ENCODE measurements around the gene ZSCAN25. TPM values are rescaled to one million over a fixed set of nuclear protein-coding genes. Genes with fewer than 3 reads are reported as not detected.

The ZSCAN25 gene
- total RNA-seq, 2 donors from 2014 or later, result 22.2 to 23.1 TPM

GRCh38 chr7:99667179-99667578 is 50.4 kb downstream of the ZSCAN25 start:
- no peak overlapping the region for H3K27ac ChIP-seq (ENCODE audit: low read depth, low read length)
- H3K36me3 Mint-ChIP-seq (ENCODE audit: low read depth), result peaks cover 8% of the 10 kb centered on the region
- H3K4me1 ChIP-seq (ENCODE audit: control insufficient read depth, insufficient read depth, low read length), result no peaks in the 10 kb centered on the region
- no peaks in the 10 kb centered on the region for H3K36me3 ChIP-seq (ENCODE audit: control insufficient read depth, insufficient read depth, low read length)
- H3K27ac Mint-ChIP-seq, result no peak overlapping the region
- H3K9ac ChIP-seq (ENCODE audit: extremely low read depth, low read length, poor library complexity, severe bottlenecking), result no peak overlapping the region
- H3K27me3 Mint-ChIP-seq (ENCODE audit: insufficient read depth), result no peaks in the 10 kb centered on the region
- WGBS, 2 experiments (ENCODE audit: insufficient coverage in 1 of 2, insufficient read length in 1 of 2), result 75% methylated on average over 2 of the region's 2 CpGs; no CpG with 5 or more reads in 1 of the 2 experiments
- H3K27me3 ChIP-seq (ENCODE audit: control insufficient read depth, insufficient read depth, low read length, poor library complexity, severe bottlenecking), result no peaks in the 10 kb centered on the region
- no peak for TF ChIP-seq CTCF (conservative IDR thresholded peaks at IDR 0.05)
- H3K4me3 Mint-ChIP-seq, result no peak overlapping the region
- H3K4me1 Mint-ChIP-seq, result no peaks in the 10 kb centered on the region
- no peak overlapping the region for H3K4me3 ChIP-seq (ENCODE audit: low read length)
- H3K9me3 ChIP-seq (ENCODE audit: control insufficient read depth, low read length), result no peaks in the 10 kb centered on the region
- no peaks in the 10 kb centered on the region for H3K9me3 Mint-ChIP-seq
- DNase-seq, result no peak

- Histone ChIP-seq H3K36me3 (ENCODE audit: control insufficient read depth, insufficient read depth, low read length) (no peaks in the 10 kb centered on the region), H3K4me3 (ENCODE audit: low read length) (no peak overlapping the region), H3K9ac (ENCODE audit: extremely low read depth, low read length, poor library complexity, severe bottlenecking) (no peak overlapping the region), H3K27ac (ENCODE audit: low read depth, low read length) (no peak overlapping the region), H3K27me3 (ENCODE audit: control insufficient read depth, insufficient read depth, low read length, poor library complexity, severe bottlenecking) (no peaks in the 10 kb centered on the region), H3K4me1 (ENCODE audit: control insufficient read depth, insufficient read depth, low read length) (no peaks in the 10 kb centered on the region), H3K9me3 (ENCODE audit: control insufficient read depth, low read length) (no peaks in the 10 kb centered on the region)
- H3K4me1 Mint-ChIP-seq, result no peaks in the 10 kb centered on the region
- no peak overlapping the region for H3K4me3 Mint-ChIP-seq
- H3K36me3 Mint-ChIP-seq (ENCODE audit: low read depth), result peaks cover 1% of the 10 kb centered on the region
- no peak overlapping the region for H3K27ac Mint-ChIP-seq
- no peak for TF ChIP-seq CTCF (conservative IDR thresholded peaks at IDR 0.05)
- no peaks in the 10 kb centered on the region for H3K9me3 Mint-ChIP-seq
- H3K27me3 Mint-ChIP-seq (ENCODE audit: insufficient read depth), result no peaks in the 10 kb centered on the region
- no peak for DNase-seq
- 94 to 96% methylated on average over 7 to 8 of the region's 8 CpGs for WGBS, 2 experiments (ENCODE audit: insufficient coverage in 1 of 2, insufficient read length in 1 of 2)
Measured at GRCh38 chr7:99668541-99668940, 51.8 kb downstream of the ZSCAN25 start.

GRCh38 chr7:99669782-99670181 is 53.0 kb downstream of the ZSCAN25 start:
- no peaks in the 10 kb centered on the region for H3K36me3 ChIP-seq (ENCODE audit: control insufficient read depth, insufficient read depth, low read length)
- WGBS, 2 experiments (ENCODE audit: insufficient coverage in 1 of 2, insufficient read length in 1 of 2), result 88 to 100% methylated on average over 2 to 3 of the region's 3 CpGs
- no peaks in the 10 kb centered on the region for H3K27me3 Mint-ChIP-seq (ENCODE audit: insufficient read depth)
- no peaks in the 10 kb centered on the region for H3K4me1 Mint-ChIP-seq
- no peak overlapping the region for H3K27ac ChIP-seq (ENCODE audit: low read depth, low read length)
- H3K4me3 Mint-ChIP-seq, result no peak overlapping the region
- no peaks in the 10 kb centered on the region for H3K9me3 Mint-ChIP-seq
- H3K27me3 ChIP-seq (ENCODE audit: control insufficient read depth, insufficient read depth, low read length, poor library complexity, severe bottlenecking), result no peaks in the 10 kb centered on the region
- DNase-seq, result no peak
- no peak overlapping the region for H3K9ac ChIP-seq (ENCODE audit: extremely low read depth, low read length, poor library complexity, severe bottlenecking)
- no peak overlapping the region for H3K4me3 ChIP-seq (ENCODE audit: low read length)
- no peak for TF ChIP-seq CTCF (conservative IDR thresholded peaks at IDR 0.05)
- H3K27ac Mint-ChIP-seq, result no peak overlapping the region
- H3K36me3 Mint-ChIP-seq (ENCODE audit: low read depth), result no peaks in the 10 kb centered on the region
- H3K4me1 ChIP-seq (ENCODE audit: control insufficient read depth, insufficient read depth, low read length), result no peaks in the 10 kb centered on the region
- no peaks in the 10 kb centered on the region for H3K9me3 ChIP-seq (ENCODE audit: control insufficient read depth, low read length)
